Fibroblast of peridontal ligament (primary cell): ENCODE data around the gene CSTF1.

Source experiments
- DNase-seq: peaks from one replicate; pipeline ENCODE4 v3.0.0-alpha.2; 2010; ENCODE audit errors: extremely low read depth

Gene CSTF1

DNA sequence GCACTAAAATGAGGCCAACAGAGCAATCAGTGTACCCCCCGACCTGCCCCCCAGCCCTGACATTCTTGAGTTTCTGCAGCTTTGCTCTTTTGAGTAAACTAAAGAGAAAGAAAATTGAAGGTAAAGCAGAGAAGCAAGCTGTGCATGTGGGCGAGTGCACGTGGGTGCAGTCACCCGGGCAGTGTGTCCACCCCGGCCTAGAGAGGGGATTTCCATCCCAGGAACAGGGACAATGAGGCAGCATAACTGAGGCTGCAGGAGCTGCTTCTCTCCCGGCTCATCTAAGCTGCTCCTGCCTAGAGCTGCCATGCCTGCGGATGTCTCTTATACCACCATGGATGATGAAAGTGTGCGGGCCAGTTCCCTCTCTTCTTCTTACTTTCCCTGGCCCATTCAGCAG lies 36.4 kb downstream of the CSTF1 start:
- DNase-seq = no peak

DNA sequence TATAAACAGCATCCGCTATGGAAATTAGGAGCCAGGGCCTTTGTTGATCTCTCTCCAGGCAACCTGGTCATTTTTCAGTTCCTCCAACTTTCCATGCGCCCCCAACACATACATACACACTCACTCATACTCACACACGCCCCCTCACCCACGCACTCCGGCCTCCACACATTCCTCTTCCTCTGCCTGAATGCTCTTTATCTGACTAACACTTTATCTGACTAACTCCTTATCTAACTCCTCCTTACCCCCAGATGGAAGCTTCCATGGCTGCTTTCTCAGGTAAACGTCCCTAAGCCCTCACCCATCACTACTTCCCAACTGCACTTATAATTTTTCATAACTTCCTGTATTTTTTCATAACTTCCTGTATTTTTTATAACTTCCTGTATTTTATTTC lies 37.1 kb downstream of the CSTF1 start:
- DNase-seq = peak; percentile 39

DNA sequence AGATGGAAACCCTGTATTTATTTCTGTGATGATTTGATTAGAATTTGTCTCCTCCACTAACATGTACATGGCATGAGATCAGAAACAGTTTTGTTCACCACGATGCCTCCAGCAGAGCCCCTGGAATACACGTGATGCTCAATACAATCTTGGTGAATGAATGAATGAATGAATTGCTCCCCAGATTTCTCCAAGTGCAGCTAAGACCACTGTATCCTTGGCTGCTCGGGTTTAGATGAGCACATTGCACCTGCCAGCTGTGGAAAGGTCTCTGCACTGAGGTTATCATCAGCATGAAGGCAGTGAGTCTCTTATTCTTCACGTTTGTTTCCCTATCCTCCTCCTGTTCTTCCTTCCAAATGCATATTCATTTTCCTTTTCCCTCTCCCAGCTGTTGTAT lies 37.5 kb downstream of the CSTF1 start:
- DNase-seq = no peak

GRCh38 chr20:56430461-56430860 lies 38.0 kb downstream of the CSTF1 start:
- no peak for DNase-seq

GRCh38 chr20:56430957-56431356 lies 38.5 kb downstream of the CSTF1 start:
- DNase-seq = no peak

DNA sequence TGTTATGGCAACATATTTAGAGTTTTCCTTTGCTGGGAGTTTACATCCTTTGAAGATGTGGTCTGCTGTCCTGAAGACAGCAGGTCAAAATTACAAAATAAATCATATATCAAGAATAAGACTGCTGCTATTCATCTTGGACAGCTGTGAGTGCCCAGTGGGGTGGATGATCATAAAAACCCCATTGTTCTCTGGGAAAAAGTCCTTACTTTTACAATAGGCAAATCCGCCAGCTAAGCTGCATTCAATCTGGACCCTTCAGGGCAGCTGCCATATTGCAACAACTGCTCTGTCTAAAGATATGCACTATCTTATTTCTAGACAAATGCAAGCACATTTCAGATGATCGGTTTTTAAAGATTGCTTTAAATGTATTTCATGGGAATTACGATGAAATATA lies 39.0 kb downstream of the CSTF1 start:
- no peak for DNase-seq

- DNase-seq = no peak
These were observed 40.9 kb downstream of the CSTF1 start for GRCh38 chr20:56433221-56433879.

DNA sequence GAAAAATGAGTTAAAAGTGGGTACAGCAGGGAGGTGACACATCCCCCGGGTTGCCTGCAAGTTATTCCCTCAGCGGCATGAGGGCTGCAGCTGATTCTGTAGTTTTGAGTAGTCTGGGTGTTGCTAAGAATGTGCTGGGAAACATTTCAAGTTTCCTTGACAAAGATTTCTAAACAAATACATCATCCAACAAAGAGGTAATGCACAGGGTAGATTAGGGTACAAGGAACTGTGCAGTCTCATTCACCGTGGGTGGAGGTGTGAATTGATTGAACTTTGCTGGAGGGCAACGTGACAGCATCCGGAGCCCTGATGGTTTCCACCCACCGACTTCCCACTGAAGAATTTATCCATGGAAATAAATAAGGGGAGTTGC lies 41.4 kb downstream of the CSTF1 start:
- peak; percentile 77 for DNase-seq

- DNase-seq = no peak
These were observed 44.9 kb downstream of the CSTF1 start for GRCh38 chr20:56437196-56437960.

- DNase-seq = no peak
These were observed 45.8 kb downstream of the CSTF1 start for GRCh38 chr20:56438284-56438683.

GRCh38 chr20:56439771-56440291 lies 47.4 kb downstream of the CSTF1 start:
- peak; percentile 92 for DNase-seq

GRCh38 chr20:56440346-56441007 lies 48.0 kb downstream of the CSTF1 start:
- DNase-seq = no peak

- DNase-seq = peak; percentile 44
These were observed 50.2 kb downstream of the CSTF1 start for GRCh38 chr20:56442389-56443365.

DNA sequence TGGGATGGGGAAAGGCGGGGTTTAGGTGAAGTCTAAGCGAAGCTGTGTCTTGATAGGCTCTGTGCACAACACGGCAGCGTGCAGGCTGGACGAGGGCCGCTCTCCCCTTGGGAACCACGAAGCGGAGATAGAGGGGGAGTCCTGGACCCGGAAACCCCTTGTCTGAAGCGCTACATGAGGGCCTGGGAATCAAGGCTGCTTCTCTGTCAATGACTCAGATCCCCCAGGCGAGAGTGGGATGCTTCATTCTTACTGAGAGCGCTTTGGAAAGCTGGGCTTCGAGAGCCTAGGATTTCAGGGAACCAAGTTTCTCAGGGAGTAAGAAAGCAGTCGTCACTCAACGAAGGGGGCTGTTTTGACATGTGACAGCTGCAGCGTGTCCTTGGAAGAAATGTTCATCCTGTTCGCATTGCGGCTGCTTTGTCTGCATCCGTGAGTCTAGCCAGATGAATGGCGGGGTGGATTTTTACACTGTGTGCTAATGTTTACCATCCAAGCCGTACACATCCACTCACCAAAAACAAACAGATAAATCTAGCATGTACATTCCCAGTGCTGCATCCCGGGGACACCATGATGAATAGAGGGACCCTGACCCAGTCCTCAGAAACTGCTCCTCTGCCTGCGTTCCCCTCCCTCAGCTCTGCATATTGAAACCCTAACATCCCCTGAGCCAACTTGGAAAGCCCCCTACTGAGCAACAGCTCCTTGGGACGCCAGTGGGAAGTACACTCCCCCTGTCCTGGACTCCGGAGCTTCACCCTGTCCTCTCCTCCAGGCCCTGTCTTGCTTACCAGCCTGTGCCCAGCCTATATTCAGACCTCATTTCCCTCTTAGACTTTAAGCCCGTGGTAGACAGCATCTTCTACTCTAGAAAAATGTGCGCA lies 51.5 kb downstream of the CSTF1 start:
- DNase-seq = no peak

GRCh38 chr20:56445130-56445529 lies 52.7 kb downstream of the CSTF1 start:
- DNase-seq = no peak

GRCh38 chr20:56445540-56445939 lies 53.1 kb downstream of the CSTF1 start:
- DNase-seq = no peak

- DNase-seq = no peak
These were observed 54.8 kb downstream of the CSTF1 start for GRCh38 chr20:56447227-56447626.

GRCh38 chr20:56449459-56449858 lies 57.0 kb downstream of the CSTF1 start:
- DNase-seq = no peak

- DNase-seq = no peak
These were observed 58.8 kb downstream of the CSTF1 start for GRCh38 chr20:56451056-56451765.

- DNase-seq = no peak
These were observed 60.9 kb downstream of the CSTF1 start for GRCh38 chr20:56453352-56453751.
